Measurements from ENCODE around the gene NEK4. TPM values are rescaled to one million over a fixed set of nuclear protein-coding genes. Genes with fewer than 3 reads are reported as not detected.

Gene NEK4
- total and polyA plus RNA-seq, 2 of the 13 experiments (the other 11 are each of a cell fraction or from before 2014, with no cell fraction given): 16.5 to 38.0 TPM

DNA sequence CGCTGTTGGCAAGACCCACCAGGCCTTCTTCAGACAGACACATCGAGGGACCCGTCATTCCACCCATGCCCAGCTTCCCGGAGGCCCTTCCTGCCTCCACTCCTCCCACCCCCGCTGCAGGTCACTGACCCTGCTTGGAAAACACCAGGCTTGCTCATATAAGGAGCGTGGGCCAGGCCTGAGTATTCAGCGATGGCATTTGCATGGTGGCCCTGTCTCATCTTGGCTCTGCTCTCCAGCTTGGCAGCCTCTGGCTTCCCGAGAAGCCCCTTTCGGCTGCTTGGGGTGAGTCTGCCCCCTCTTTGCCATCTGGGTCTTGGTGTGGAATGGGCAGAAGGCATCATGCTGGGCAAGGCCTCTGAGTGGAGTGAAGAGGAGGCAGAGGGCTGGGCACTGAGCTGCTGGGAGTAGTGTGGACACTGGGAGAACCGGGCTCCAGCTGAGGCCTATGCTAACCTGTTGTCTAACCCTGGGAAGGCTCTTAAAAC, 23.9 kb upstream of the NEK4 start, which contains the start of gene ITIH3 (continued):
- 0 out of 2 replicates have a peak, but pooled peaks have one; percentile 22 for TF ChIP-seq UBTF (CRISPR knock-in tag; IDR thresholded peaks at IDR 0.05)
- no peak for TF ChIP-seq MAFG (CRISPR knock-in tag; IDR thresholded peaks at IDR 0.05)
- 0 out of 2 replicates have a peak, but pooled peaks have one; percentile 10 for TF ChIP-seq TFDP2 (CRISPR knock-in tag; IDR thresholded peaks at IDR 0.05)
- TF ChIP-seq ZFP36L1 (CRISPR knock-in tag; IDR thresholded peaks at IDR 0.05): 0 out of 2 replicates have a peak, but pooled peaks have one; percentile 52
- no peak for TF ChIP-seq KLF12 (CRISPR knock-in tag; IDR thresholded peaks at IDR 0.05; ENCODE audit: borderline replicate concordance)
- TF ChIP-seq KLF6 (CRISPR knock-in tag; IDR thresholded peaks at IDR 0.05): no peak; the same call in 1 of the 2 replicates
- TF ChIP-seq BHLHE40 (IDR thresholded peaks at IDR 0.05; ENCODE audit: low read length): 0 out of 2 replicates have a peak, but pooled peaks have one; percentile 3
- TF ChIP-seq ZNF225 (CRISPR knock-in tag; IDR thresholded peaks at IDR 0.05): no peak; the same call in 1 of the 2 replicates
- TF ChIP-seq HMGA1 (CRISPR knock-in tag; conservative IDR thresholded peaks at IDR 0.05): no peak
- no peak for TF ChIP-seq JARID2 (CRISPR knock-in tag; IDR thresholded peaks at IDR 0.05; ENCODE audit: insufficient replicate concordance)
- TF ChIP-seq FOXK1 (CRISPR knock-in tag; IDR thresholded peaks at IDR 0.05; ENCODE audit: borderline replicate concordance, low read depth): peak; percentile 35; the same call in 1 of the 2 replicates
- TF ChIP-seq TFDP1 (CRISPR knock-in tag; IDR thresholded peaks at IDR 0.05; ENCODE audit: borderline replicate concordance): no peak
- TF ChIP-seq BCL6 (CRISPR knock-in tag; IDR thresholded peaks at IDR 0.05): peak; percentile 76
- no peak for TF ChIP-seq TBX2 (CRISPR knock-in tag; IDR thresholded peaks at IDR 0.05; ENCODE audit: borderline replicate concordance)
- TF ChIP-seq ZNF788 (CRISPR knock-in tag; IDR thresholded peaks at IDR 0.05; ENCODE audit: borderline replicate concordance): 0 out of 2 replicates have a peak, but pooled peaks have one; percentile 20
- TF ChIP-seq NFE2 (CRISPR knock-in tag; IDR thresholded peaks at IDR 0.05): no peak
- TF ChIP-seq NFIC (IDR thresholded peaks at IDR 0.05; ENCODE audit: low read length): no peak
- TF ChIP-seq ZMYM2 (CRISPR knock-in tag; IDR thresholded peaks at IDR 0.05): peak; percentile 70; the same call in 1 of the 2 replicates
- no peak for TF ChIP-seq STAT5B (CRISPR knock-in tag; IDR thresholded peaks at IDR 0.05)
- no peak for TF ChIP-seq ZSCAN29 (CRISPR knock-in tag; conservative IDR thresholded peaks at IDR 0.05)
- no peak for TF ChIP-seq NBN (conservative IDR thresholded peaks at IDR 0.05)
- TF ChIP-seq, protein P1, sequence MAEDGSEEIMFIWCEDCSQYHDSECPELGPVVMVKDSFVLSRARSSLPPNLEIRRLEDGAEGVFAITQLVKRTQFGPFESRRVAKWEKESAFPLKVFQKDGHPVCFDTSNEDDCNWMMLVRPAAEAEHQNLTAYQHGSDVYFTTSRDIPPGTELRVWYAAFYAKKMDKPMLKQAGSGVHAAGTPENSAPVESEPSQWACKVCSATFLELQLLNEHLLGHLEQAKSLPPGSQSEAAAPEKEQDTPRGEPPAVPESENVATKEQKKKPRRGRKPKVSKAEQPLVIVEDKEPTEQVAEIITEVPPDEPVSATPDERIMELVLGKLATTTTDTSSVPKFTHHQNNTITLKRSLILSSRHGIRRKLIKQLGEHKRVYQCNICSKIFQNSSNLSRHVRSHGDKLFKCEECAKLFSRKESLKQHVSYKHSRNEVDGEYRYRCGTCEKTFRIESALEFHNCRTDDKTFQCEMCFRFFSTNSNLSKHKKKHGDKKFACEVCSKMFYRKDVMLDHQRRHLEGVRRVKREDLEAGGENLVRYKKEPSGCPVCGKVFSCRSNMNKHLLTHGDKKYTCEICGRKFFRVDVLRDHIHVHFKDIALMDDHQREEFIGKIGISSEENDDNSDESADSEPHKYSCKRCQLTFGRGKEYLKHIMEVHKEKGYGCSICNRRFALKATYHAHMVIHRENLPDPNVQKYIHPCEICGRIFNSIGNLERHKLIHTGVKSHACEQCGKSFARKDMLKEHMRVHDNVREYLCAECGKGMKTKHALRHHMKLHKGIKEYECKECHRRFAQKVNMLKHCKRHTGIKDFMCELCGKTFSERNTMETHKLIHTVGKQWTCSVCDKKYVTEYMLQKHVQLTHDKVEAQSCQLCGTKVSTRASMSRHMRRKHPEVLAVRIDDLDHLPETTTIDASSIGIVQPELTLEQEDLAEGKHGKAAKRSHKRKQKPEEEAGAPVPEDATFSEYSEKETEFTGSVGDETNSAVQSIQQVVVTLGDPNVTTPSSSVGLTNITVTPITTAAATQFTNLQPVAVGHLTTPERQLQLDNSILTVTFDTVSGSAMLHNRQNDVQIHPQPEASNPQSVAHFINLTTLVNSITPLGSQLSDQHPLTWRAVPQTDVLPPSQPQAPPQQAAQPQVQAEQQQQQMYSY (CRISPR knock-in tag; IDR thresholded peaks at IDR 0.05): no peak
- peak; percentile 46 for TF ChIP-seq RBFOX2 (IDR thresholded peaks at IDR 0.05; ENCODE audit: low read depth, low read length)

All from HepG2 (cell line).